Measurements from ENCODE around the gene PIM3.
"Not testable (repeated sequence)": the region's sequence is repeated elsewhere in the genome, so short reads cannot be mapped to it uniquely, and the experiment has no call there.

The PIM3 gene

GRCh38 chr22:49943771-49944398 lies 16.7 kb upstream of the PIM3 start:
- no peak for DNase-seq

DNA sequence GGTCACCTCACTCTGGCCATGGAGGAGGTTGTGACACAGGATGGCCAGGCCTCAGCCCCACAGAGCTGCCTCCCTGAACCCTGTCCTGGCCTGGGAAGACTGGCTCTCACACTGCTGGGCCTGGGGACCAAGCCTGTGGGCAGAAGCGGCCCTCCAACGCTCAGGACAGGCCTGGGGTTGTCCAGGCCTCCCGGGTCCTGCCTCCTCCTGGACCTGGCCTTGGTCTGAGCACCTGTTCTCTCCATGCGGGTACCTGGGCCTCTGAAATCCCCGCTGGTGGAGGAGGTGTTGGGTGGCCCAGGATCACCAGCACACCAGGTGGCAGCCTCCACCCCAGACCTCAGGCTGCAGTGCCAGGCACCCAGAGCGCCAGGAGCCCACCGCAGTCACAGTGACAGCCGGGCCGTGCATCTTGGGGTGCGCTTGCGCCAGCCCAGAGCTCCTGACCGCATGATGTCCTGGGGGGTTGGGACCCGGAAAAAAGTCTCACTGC lies 16.1 kb upstream of the PIM3 start:
- no peak for DNase-seq

GRCh38 chr22:49945042-49945794 lies 15.4 kb upstream of the PIM3 start:
- not testable (repeated sequence) for DNase-seq

DNA sequence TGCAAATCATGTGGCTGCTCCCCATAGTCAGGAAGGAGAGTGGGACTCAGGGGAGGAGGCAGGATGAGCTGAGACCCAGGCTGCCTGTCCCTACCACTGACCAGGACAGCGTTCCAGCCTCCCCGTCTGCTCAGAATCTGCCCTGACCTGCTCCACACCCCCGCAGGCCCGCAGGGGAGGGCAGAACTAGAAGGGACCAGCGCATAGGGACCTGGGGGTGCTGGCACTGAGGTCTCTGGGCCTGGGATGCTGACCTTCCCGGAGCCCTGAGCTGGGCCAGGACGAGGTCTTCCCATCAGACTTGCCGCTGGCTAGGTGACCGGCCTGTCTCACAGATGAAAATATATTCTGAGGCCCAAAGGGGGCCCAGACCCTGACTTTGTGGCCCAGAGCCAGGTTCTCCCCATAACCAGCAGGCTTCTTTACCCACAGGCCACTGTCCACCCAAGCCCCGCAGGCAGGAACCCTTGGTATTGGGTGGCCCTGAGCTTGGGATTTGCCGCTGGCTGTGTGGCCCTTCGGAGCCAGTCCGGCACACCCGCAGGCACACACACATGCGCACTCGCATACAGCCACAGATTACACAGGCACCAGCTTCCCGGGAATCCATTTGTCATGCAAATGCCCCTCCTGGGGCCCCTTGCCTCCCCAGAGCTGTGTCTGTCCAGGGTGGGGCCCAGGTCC lies 13.8 kb upstream of the PIM3 start:
- DNase-seq: no peak

GRCh38 chr22:49947296-49947622 lies 13.3 kb upstream of the PIM3 start:
- no peak for DNase-seq

GRCh38 chr22:49948116-49948957 lies 12.2 kb upstream of the PIM3 start:
- DNase-seq: no peak

DNA sequence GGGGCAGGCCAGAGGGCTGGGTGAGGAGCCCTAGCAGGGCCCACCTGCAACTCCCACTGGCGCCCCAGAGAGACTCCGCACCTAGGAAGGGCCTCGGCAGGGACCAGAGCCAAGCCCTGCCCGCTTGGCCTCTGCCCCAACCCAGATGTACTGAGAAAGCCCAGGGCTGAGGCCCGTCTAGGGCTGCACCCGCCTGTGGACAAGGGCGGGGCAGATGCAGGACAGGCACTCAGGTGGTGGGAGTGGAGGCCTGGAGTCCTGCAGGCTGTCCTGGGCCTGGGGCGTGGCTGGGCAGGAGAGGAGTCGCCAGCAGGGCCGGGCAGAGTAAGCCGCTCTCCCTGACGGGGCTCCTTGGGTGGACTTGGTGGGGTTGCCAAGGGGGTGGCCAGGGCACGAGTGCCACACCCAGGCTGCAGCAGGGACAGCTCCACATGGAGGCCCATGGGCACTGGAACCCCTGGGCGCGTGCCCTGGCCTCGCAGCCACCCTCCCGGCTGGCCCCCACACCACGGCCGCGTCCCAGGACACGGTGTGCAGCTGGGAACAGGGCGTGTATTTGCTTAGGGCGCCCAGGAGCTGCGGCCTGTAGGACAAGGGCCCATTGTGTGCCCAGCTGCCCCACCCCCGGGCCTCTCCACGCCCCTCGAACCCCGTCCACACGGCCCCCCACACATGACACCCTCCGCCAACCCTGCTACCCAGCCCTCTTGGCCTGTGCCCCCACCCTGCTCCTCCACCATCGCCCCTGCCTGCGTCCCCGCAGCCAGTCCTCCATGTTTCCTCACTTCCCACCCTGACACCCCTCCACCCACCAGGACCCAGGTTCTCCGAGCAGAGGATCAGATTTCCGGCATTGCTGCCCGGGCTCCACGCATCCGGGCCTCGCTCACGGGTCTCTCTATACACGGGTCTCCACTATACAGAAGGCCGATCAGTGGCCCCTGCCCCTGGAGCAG lies 11.3 kb upstream of the PIM3 start:
- no peak for DNase-seq

DNA sequence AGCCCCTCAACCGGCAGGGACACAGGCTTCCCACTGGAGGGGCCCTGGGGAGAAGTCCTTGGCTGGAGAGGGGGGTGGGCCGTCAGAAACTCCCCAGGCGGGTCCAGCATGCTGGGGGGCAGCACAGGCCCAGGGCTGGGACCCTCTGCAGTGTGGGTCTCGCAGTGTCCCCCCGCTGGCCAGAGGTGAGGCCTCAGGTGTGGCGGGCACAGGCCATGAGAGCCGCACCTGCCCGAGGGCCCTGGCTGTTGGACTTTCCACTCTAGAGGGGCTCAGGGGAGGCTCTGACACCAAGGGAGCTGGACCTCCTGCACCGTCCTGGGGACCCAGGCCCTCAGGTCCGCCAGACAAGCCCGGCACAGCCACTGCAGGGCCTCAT lies 10.7 kb upstream of the PIM3 start:
- no peak for DNase-seq

DNA sequence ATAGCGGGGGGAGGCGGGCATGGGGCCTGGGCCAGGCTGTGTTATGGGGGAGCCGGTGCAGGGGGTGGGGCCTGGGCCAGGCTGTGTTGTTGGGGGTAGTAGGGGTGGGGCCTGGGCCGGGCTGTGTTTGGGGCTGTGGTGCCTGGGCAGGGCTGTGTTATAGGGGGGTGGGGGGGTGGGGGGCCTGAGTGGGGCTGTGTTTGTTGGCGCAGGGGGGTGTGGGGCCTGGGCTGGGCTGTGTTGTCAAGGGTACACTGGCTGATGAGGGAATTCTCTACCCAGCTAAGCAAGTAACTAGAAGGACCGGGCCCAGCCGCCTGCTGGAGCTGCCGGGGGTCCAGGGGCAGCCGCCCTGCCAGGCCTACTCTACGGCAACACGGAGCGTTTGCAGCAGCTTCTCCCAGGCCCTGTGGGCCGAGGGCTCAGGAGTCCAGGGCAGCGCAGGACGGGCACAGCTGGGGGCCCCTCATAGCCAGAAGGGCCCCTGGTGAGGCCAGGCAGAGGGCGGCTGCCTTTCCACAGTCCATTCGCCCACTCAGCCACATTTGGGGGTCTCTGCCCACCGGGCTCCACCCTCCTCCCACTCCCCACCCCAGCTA lies 10.1 kb upstream of the PIM3 start:
- no peak for DNase-seq

GRCh38 chr22:49951000-49951677 lies 9.4 kb upstream of the PIM3 start:
- DNase-seq: no peak

- DNase-seq: no peak
Measured at GRCh38 chr22:49951678-49951985, 8.9 kb upstream of the PIM3 start.

DNA sequence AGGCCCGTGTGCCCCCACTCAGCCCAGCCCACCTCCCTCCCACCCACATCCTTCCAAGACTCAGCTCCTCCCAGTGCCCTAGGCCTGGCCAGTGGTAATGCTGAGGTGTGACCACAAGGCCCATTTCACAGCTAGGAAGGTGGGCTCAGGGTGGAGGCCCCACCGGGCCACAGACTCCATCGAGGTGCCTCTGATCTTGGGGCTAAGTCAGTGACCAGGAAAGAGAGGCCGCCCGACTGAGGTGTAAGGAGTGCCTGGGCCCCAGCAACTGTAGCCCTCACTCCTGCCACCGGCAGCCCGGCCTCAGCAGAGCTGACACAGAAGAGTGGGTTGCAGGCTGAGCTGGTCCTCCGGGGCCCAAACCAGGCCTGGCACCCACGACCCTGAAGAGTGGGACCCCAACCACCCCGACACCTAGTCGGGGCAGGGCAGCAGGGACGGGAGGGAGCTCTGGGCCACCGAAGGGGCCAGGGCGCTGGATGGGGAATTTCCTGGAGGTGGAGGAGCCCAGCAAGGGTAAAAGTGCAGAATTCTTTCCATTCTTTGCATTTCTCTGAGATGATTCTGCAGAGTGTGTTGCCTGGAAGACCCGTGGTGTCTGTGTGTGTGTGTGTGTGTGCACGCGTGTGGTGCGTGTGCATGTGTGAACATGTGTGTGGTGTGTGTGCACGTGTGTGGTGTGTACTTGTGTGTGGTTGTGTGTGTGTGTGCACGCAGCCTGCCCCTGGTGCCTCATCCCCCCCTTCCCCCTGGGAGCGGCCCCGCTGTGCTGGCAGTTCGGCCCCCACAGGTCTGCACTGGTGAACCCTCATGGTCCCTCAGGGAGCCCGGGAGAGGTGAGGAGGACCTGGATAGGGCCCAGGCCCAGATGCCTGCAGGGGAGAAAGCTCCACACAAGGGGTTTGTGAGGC lies 8.3 kb upstream of the PIM3 start:
- DNase-seq: no peak

DNA sequence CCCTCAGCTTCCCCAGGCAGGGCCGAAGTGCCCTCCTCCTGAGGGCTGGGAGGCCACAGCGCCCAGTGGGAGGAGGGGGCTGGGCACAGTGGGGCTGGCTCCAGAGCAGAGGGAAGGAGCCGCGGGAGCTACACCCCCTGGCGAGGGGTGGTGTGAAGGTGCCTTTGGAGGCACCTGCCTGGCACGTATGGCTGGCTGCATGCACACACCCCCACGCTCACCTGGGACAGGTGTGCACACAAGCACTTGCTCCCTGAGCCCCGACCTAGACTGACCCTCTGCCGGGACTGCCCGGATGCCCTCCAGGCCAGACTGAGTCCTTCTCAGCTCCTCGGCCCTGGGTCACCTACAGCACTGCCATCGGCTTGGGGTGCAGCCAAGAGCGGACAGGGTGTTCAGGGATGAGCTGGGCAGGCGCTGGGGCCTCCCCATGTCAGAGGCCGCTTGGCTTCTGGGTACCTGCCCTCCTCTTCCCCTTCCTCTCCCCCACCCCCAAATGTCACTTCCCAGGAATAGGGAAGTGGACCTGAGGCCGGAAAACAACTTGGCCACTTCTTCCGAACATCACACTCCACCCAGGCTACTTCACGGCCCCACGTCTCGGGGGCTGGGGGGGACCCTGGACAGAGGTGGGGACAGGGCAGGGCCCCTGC lies 7.4 kb upstream of the PIM3 start:
- no peak for DNase-seq

- no peak for DNase-seq
Measured at GRCh38 chr22:49953680-49954344, 6.8 kb upstream of the PIM3 start.

- no peak for DNase-seq
Measured at GRCh38 chr22:49954354-49954753, 6.2 kb upstream of the PIM3 start.

DNA sequence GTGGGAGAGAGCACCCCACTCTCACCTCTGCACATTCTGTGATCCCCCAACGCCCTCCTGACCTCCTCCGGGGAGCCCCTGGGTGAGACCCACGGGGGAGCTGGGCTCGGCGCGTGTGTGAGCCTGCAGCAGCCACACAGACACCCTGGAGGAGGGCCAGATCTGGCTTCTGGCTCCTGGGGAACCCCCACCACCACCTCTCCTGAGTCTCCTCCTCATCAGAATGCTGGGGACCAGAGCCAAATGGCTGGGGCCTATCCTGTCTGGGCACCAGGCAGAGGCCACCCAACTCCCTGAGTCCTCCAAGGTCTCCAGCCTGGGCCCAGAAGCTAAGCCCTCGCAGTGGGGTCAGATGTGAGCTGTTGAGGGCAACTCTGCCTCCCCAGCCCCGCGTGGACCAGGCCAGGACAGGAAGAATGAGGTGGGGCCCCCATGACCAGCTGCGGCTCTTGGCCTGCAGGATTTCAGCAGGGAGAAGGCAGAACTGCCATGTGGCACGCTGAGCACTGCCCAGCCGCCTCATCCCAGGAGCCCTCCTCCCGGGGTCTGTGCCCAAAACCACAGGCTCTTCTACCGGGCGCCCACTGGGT lies 5.5 kb upstream of the PIM3 start:
- no peak for DNase-seq

- DNase-seq: no peak
Measured at GRCh38 chr22:49955581-49956417, 4.8 kb upstream of the PIM3 start.

GRCh38 chr22:49956418-49956770 lies 4.2 kb upstream of the PIM3 start:
- DNase-seq: no peak

Data from AML-193 (cell line).